GM12875 (cell line): ENCODE measurements around the gene KCNN4.

Experiments used
- H3K4me3 ChIP-seq: one replicate; pipeline ENCODE4 v1.5.1; 2011; ENCODE audit warnings: low read depth, low read length, control low read depth
- TF ChIP-seq, protein P1 (sequence below): IDR thresholded peaks from 2 replicates; pipeline ENCODE4 v1.5.1; 2011; ENCODE audit warnings: low read depth, mild to moderate bottlenecking, control low read depth, inconsistent platforms, low read length, moderate library complexity, borderline replicate concordance; ENCODE audit not compliant: insufficient read depth

KCNN4 gene

DNA sequence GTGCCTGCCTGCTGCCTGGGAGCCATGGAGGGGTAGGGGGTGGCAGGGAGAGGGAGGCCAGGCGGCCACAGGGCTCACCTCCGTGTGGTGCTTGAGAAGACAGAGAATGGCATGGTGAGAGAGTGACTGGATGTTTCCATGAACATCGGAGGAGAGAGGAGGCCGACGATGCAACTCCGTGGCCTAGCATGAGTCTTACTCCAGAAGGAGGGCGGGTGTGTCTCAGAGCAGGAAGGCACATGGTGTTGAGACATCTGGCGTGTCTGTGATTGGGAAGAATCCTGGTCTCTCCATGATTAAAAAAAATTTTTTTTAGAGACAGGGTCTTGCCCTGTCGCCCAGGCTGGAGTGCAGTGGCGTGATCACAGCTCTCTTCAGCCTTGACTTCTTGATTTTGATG is 59.8 kb downstream of the KCNN4 start:
- H3K4me3 ChIP-seq: no peak overlapping the region
- TF ChIP-seq, protein P1, sequence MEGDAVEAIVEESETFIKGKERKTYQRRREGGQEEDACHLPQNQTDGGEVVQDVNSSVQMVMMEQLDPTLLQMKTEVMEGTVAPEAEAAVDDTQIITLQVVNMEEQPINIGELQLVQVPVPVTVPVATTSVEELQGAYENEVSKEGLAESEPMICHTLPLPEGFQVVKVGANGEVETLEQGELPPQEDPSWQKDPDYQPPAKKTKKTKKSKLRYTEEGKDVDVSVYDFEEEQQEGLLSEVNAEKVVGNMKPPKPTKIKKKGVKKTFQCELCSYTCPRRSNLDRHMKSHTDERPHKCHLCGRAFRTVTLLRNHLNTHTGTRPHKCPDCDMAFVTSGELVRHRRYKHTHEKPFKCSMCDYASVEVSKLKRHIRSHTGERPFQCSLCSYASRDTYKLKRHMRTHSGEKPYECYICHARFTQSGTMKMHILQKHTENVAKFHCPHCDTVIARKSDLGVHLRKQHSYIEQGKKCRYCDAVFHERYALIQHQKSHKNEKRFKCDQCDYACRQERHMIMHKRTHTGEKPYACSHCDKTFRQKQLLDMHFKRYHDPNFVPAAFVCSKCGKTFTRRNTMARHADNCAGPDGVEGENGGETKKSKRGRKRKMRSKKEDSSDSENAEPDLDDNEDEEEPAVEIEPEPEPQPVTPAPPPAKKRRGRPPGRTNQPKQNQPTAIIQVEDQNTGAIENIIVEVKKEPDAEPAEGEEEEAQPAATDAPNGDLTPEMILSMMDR: no peak

DNA sequence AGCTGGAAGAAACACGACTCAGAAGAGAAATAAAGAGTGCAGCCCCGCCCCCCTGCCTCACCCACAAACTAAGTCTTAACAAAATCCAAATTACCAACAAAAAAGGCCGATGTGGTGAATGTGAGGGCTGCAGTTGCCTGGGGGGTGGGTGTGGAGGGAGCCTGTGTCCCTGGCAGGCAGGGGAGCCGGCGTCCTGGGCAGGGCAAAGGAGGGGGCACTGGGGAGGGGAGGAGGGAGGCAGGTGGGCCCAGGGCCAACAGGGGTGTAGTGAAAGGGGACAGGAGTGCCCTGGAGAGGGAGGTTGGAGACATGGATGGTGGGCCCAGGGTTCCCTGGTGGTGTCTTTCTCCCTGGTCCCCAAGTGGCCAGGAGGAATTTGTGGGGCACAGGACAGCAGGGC is 60.9 kb downstream of the KCNN4 start:
- TF ChIP-seq, protein P1: no peak

DNA sequence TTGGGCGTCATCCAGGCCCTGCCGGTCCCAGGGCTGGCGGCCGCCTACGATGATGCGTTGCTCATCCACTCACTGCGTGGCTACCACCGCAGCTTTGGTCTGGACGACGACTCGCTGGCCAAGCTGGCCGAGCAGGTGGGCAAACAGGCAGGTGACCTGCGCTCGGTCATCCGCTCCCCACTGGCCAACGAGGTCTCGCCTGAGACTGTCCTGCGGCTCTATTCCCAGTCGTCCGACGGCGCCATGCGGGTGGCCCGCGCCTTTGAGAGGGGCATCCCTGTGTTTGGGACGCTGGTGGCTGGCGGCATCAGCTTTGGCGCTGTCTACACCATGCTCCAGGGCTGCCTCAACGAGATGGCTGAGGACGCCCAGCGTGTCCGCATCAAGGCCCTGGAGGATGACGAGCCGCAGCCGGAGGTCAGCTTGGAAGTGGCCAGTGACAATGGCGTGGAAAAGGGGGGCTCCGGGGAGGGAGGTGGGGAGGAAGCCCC is 61.4 kb downstream of the KCNN4 start:
- H3K4me3 ChIP-seq: no peak overlapping the region
- TF ChIP-seq, protein P1: no peak

More for the DNA sequence above, 60.9 kb downstream of the KCNN4 start:
- H3K4me3 ChIP-seq: no peak overlapping the region

DNA sequence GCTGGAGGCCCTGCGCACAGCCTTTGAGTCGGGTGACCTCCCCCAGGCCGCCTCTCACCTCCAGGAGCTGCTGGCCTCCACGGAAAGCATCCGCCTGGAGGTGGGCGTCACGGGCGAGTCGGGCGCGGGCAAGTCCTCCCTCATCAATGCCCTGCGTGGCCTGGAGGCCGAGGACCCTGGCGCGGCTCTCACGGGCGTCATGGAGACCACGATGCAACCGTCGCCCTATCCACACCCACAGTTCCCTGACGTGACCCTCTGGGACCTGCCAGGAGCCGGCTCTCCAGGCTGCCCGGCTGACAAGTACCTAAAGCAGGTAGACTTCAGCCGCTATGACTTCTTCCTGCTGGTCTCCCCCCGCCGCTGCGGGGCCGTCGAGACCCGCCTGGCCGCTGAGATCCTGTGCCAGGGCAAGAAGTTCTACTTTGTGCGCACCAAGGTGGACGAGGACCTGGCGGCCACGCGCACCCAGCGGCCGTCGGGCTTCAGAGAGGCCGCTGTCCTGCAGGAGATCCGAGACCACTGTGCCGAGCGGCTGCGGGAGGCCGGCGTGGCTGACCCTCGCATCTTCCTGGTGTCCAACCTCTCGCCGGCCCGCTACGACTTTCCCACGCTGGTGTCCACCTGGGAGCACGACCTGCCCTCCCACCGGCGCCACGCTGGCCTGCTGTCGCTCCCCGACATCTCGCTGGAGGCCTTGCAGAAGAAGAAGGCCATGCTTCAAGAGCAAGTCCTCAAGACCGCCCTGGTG is 62.0 kb downstream of the KCNN4 start:
- H3K4me3 ChIP-seq: no peak overlapping the region
- TF ChIP-seq, protein P1: no peak
